Spleen (tissue), 7 donors: Measurements from ENCODE around the gene NARF.

Experiments used
- CTCF ChIP-seq, 11 experiments: fragments of 200-600 bp in 7 of 11; fragments of 450-650 bp in 4 of 11; sonication (generic) in 4 of 11; IDR thresholded peaks in 8 of 11; conservative IDR thresholded peaks in 3 of 11; 1 replicate in 7 of 11; 2 replicates in 4 of 11; pipeline versions ENCODE4 v1.4.0 to v1.8.0; 2016 to 2021; ENCODE audit warnings: antibody characterized with exemption in 11 of 11, inconsistent platforms in 4 of 11, mild to moderate bottlenecking in 1 of 11
- POLR2A ChIP-seq, 3 donors: fragments of 450-650 bp; IDR thresholded peaks; one replicate each; pipeline ENCODE4 v1.5.1; 2017; ENCODE audit warnings: antibody characterized with exemption in 3 of 3, mild to moderate bottlenecking in 1 of 3
- POLR2AphosphoS5 ChIP-seq, 3 donors: sonication (generic); formaldehyde crosslinking; IDR thresholded peaks; one replicate each; pipeline ENCODE4 v1.5.1; 2017; ENCODE audit warnings: antibody characterized with exemption in 3 of 3
- donor health status: DM: no; HTN: no; CAD: no; lungs with moderate emphysema.
- donor health status: DM: no; HTN: no; CAD: no.
- donor health status: DM: no; HTN: no; CAD: no.

DNA sequence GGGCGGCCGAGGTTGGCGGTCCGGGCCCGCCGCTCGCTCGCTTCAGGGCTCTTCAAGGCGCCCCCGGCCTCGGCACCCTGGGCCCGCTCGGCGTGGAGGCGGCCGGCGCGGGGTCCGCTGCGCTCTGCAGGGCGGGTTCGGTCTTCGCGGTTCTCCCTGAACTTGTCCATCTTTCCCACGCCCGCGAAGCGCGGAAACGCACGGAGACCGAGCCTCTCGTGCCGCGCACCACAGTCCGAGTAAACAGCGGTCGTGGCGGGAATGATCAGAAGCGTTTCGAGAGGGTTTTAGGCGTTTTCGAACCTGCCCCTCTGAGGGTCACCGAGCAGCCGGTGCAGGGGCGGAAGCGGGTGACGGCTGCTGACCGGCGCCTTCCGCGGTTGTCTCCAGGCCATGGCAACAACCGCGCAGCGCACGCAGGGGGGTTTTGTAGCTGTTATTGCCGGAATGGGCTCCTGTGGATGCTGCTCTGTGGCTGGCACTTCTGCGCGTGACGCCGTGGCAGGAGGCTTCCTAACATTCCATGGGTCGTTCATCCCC is 414 bp downstream of the NARF start:
- TF ChIP-seq CTCF (IDR thresholded peaks at IDR 0.05 in 8 of 11, conservative IDR thresholded peaks at IDR 0.05 in 3 of 11) (no peak), POLR2A (IDR thresholded peaks at IDR 0.05) (no peak), POLR2AphosphoS5 (IDR thresholded peaks at IDR 0.05) (peak in 1 of 3 donors; percentile 41)
